HEK293T (cell line): Measurements from ENCODE around the gene PCDH9.
"Not testable (repeated sequence)": the region's sequence is repeated elsewhere in the genome, so short reads cannot be mapped to it uniquely, and the experiment has no call there.

Experiments
- ARNT ChIP-seq: fragments of 450-650 bp; IDR thresholded peaks from 2 replicates; pipeline ENCODE4 v1.6.1; 2017; ENCODE audit warnings: mild to moderate bottlenecking
- BHLHE40 ChIP-seq: fragments of 450-650 bp; IDR thresholded peaks from 2 replicates; pipeline ENCODE4 v1.6.1; 2016; ENCODE audit warnings: mild to moderate bottlenecking, moderate library complexity, borderline replicate concordance
- ELF4 ChIP-seq: fragments of 450-650 bp; IDR thresholded peaks from 2 replicates; pipeline ENCODE4 v1.6.1; 2017; ENCODE audit warnings: antibody characterized with exemption
- FOXA1 ChIP-seq: fragments of 450-650 bp; IDR thresholded peaks from 2 replicates; pipeline ENCODE4 v1.6.1; 2016; ENCODE audit warnings: mild to moderate bottlenecking
- FOXK2 ChIP-seq: fragments of 450-650 bp; IDR thresholded peaks from 2 replicates; pipeline ENCODE4 v1.6.1; 2016; ENCODE audit warnings: mild to moderate bottlenecking
- L3MBTL2 ChIP-seq: fragments of 450-650 bp; conservative IDR thresholded peaks from 2 replicates; pipeline ENCODE4 v1.6.1; 2016; ENCODE audit warnings: mild to moderate bottlenecking
- PKNOX1 ChIP-seq: fragments of 450-650 bp; IDR thresholded peaks from 2 replicates; pipeline ENCODE4 v1.6.1; 2016
- SP1 ChIP-seq: fragments of 450-650 bp; IDR thresholded peaks from 2 replicates; pipeline ENCODE4 v1.6.1; 2017
- SUZ12 ChIP-seq: fragments of 450-650 bp; IDR thresholded peaks from 2 replicates; pipeline ENCODE4 v1.6.1; 2016; ENCODE audit warnings: mild to moderate bottlenecking
- TARDBP ChIP-seq: fragments of 450-650 bp; IDR thresholded peaks from 2 replicates; pipeline ENCODE4 v1.6.1; 2016
- ZNF384 ChIP-seq: fragments of 450-650 bp; IDR thresholded peaks from 2 replicates; pipeline ENCODE4 v1.6.1; 2016

GRCh38 chr13:67096893-67097292 is 133.2 kb downstream of the PCDH9 start:
- TF ChIP-seq BHLHE40, SP1, SUZ12, FOXA1, ZNF384, PKNOX1, ELF4, ARNT, TARDBP, L3MBTL2, FOXK2: not testable (repeated sequence)
